ENCODE data around the gene PDCD10.

- TF ChIP-seq CTCF (IDR thresholded peaks at IDR 0.05; ENCODE audit: poor library complexity, severe bottlenecking): no peak
- no peak for TF ChIP-seq RAD21 (conservative IDR thresholded peaks at IDR 0.05)
- TF ChIP-seq EZH2 (IDR thresholded peaks at IDR 0.05; ENCODE audit: borderline replicate concordance, insufficient read depth, low read length, poor library complexity, severe bottlenecking): no peak
- no peak for TF ChIP-seq EP300 (conservative IDR thresholded peaks at IDR 0.05; ENCODE audit: poor library complexity, severe bottlenecking)
- no peak for TF ChIP-seq SMC3 (conservative IDR thresholded peaks at IDR 0.05; ENCODE audit: poor library complexity)
- TF ChIP-seq MXI1 (conservative IDR thresholded peaks at IDR 0.05; ENCODE audit: poor library complexity, severe bottlenecking): no peak
Observed at GRCh38 chr3:167675848-167676247, 58.8 kb downstream of the PDCD10 start.

All from neural cell (in vitro differentiated cells).